ENCODE measurements around the gene VSIR. TPM values are rescaled to one million over a fixed set of nuclear protein-coding genes. Genes with fewer than 3 reads are reported as not detected.

Gene VSIR
- total and polyA plus RNA-seq, 2 donors (not counting 1 experiment from before 2014, with no cell fraction given) = 40.5 to 61.2 TPM

- 38% methylated on average over 3 of the region's 4 CpGs for WGBS (ENCODE audit: insufficient coverage)
- DNase-seq (no peak), ATAC-seq (ENCODE audit: low read depth) (no peak)
- no peaks in the 10 kb centered on the region for H4K20me1 ChIP-seq (ENCODE audit: control insufficient read depth, insufficient read depth, low read length, poor library complexity, severe bottlenecking)
- H3K4me1 ChIP-seq (ENCODE audit: control insufficient read depth in 2 of 2, insufficient read depth in 2 of 2, low read length in 2 of 2) = peaks cover 27 to 67% of the 10 kb centered on the region in 2 donors
- ChIA-PET POLR2A (no interaction called here), CTCF (interaction anchor here (0.6 to 1.8 kb wide), 2 partner anchors 32 to 483 kb away, joined by 3 to 6 read pairs; no protein-coding TSS in a partner anchor)
- H2AFZ ChIP-seq (ENCODE audit: insufficient read depth, low read depth, low read length, poor library complexity, severe bottlenecking) = no peak overlapping the region
- no peak overlapping the region for H3K4me3 Mint-ChIP-seq
- peaks cover 68% of the 10 kb centered on the region for H3K4me1 Mint-ChIP-seq
- no peaks in the 10 kb centered on the region for H3K36me3 ChIP-seq (replicated peaks in 1 of 2; ENCODE audit: control extremely low read depth in 1 of 2, control insufficient read depth in 1 of 2, extremely low read depth in 1 of 2, insufficient read depth in 2 of 2, low read length in 1 of 2)
- H3K4me2 ChIP-seq (replicated peaks; ENCODE audit: low read depth, low read length, poor library complexity, severe bottlenecking) = peak overlapping the region; percentile 2
- peak overlapping the region; percentile 18 for H3K27ac Mint-ChIP-seq
- H3K79me2 ChIP-seq (ENCODE audit: control insufficient read depth, insufficient read depth, low read length) = no peaks in the 10 kb centered on the region
- H3K27me3 ChIP-seq (replicated peaks in 1 of 4; ENCODE audit: control extremely low read depth in 1 of 4, control insufficient read depth in 3 of 4, insufficient read depth in 4 of 4, low read length in 3 of 4) = no peaks in the 10 kb centered on the region
- no peaks in the 10 kb centered on the region for H3K27me3 Mint-ChIP-seq
- peaks cover 0 to 3% (median 0%) of the 10 kb centered on the region in 3 donors for H3K9me3 ChIP-seq (ENCODE audit: control extremely low read depth in 1 of 3, control insufficient read depth in 2 of 3, insufficient read depth in 1 of 3, low read length in 2 of 3)
- TF ChIP-seq EZH2 (IDR thresholded peaks at IDR 0.05; ENCODE audit: borderline replicate concordance, insufficient read depth, low read depth, low read length, poor library complexity, severe bottlenecking) (no peak), CTCF (IDR thresholded peaks at IDR 0.05) (no peak)
- intact Hi-C loops (cut with micrococcal nuclease) = no loop called here
- H3K9ac ChIP-seq (ENCODE audit: low read length) = no peak overlapping the region
- no peak overlapping the region for H3K4me3 ChIP-seq (ENCODE audit: control extremely low read depth in 1 of 5, extremely low read depth in 1 of 5, insufficient read depth in 1 of 5, low read depth in 2 of 5, low read length in 4 of 5)
- H3K9me3 Mint-ChIP-seq (ENCODE audit: insufficient read depth) = no peaks in the 10 kb centered on the region
- no peak overlapping the region for H3K27ac ChIP-seq (ENCODE audit: low read length in 2 of 2)
These were observed 32.3 kb downstream of the VSIR start for GRCh38 chr10:71741029-71741428.

GRCh38 chr10:71740069-71740653 is 33.2 kb downstream of the VSIR start:
- no peak overlapping the region for H3K4me2 ChIP-seq (replicated peaks; ENCODE audit: low read depth, low read length, poor library complexity, severe bottlenecking)

More at GRCh38 chr10:71740069-71740653, 33.2 kb downstream of the VSIR start:
- Histone ChIP-seq H3K36me3 (replicated peaks in 1 of 2; ENCODE audit: control extremely low read depth in 1 of 2, control insufficient read depth in 1 of 2, extremely low read depth in 1 of 2, insufficient read depth in 2 of 2, low read length in 1 of 2) (no peaks in the 10 kb centered on the region), H3K9me3 (ENCODE audit: control extremely low read depth in 1 of 3, control insufficient read depth in 2 of 3, insufficient read depth in 1 of 3, low read length in 2 of 3) (peaks cover 0 to 3% (median 0%) of the 10 kb centered on the region in 3 donors), H4K20me1 (ENCODE audit: control insufficient read depth, insufficient read depth, low read length, poor library complexity, severe bottlenecking) (no peaks in the 10 kb centered on the region), H3K27me3 (replicated peaks in 1 of 4; ENCODE audit: control extremely low read depth in 1 of 4, control insufficient read depth in 3 of 4, insufficient read depth in 4 of 4, low read length in 3 of 4) (no peaks in the 10 kb centered on the region), H2AFZ (ENCODE audit: insufficient read depth, low read depth, low read length, poor library complexity, severe bottlenecking) (no peak overlapping the region), H3K27ac (ENCODE audit: low read length in 2 of 2) (no peak overlapping the region), H3K79me2 (ENCODE audit: control insufficient read depth, insufficient read depth, low read length) (no peaks in the 10 kb centered on the region), H3K4me1 (ENCODE audit: control insufficient read depth in 2 of 2, insufficient read depth in 2 of 2, low read length in 2 of 2) (peaks cover 30 to 67% of the 10 kb centered on the region in 2 donors), H3K4me3 (ENCODE audit: control extremely low read depth in 1 of 5, extremely low read depth in 1 of 5, insufficient read depth in 1 of 5, low read depth in 2 of 5, low read length in 4 of 5) (no peak overlapping the region), H3K9ac (ENCODE audit: low read length) (no peak overlapping the region)
- ChIA-PET CTCF (interaction anchor here (1.0 to 1.1 kb wide), 2 partner anchors 15 to 33 kb away, joined by 3 read pairs; no protein-coding TSS in a partner anchor), POLR2A (no interaction called here)
- Mint-ChIP-seq H3K27me3 (no peaks in the 10 kb centered on the region), H3K27ac (peak overlapping the region; percentile 8), H3K4me3 (no peak overlapping the region), H3K4me1 (peaks cover 68% of the 10 kb centered on the region), H3K9me3 (ENCODE audit: insufficient read depth) (no peaks in the 10 kb centered on the region)
- ATAC-seq (ENCODE audit: low read depth) (no peak), DNase-seq (no peak)
- intact Hi-C loops (cut with micrococcal nuclease) = no loop called here
- TF ChIP-seq EZH2 (IDR thresholded peaks at IDR 0.05; ENCODE audit: borderline replicate concordance, insufficient read depth, low read depth, low read length, poor library complexity, severe bottlenecking) (no peak), CTCF (IDR thresholded peaks at IDR 0.05) (no peak)
- WGBS (ENCODE audit: insufficient coverage) = 81% methylated on average over 9 of the region's 9 CpGs
